GM19324 (cell line): Measurements from ENCODE around the gene INAVA.
"Not testable (repeated sequence)": the region's sequence is repeated elsewhere in the genome, so short reads cannot be mapped to it uniquely, and the experiment has no call there.

Source experiments
- ATAC-seq: cut with Tn5 transposase; IDR thresholded peaks from one replicate; pipeline ENCODE4 v1.9.1; 2021; ENCODE audit warnings: mild to moderate bottlenecking, moderate library complexity; ENCODE audit not compliant: unreplicated experiment, low FRiP score

The INAVA gene

DNA sequence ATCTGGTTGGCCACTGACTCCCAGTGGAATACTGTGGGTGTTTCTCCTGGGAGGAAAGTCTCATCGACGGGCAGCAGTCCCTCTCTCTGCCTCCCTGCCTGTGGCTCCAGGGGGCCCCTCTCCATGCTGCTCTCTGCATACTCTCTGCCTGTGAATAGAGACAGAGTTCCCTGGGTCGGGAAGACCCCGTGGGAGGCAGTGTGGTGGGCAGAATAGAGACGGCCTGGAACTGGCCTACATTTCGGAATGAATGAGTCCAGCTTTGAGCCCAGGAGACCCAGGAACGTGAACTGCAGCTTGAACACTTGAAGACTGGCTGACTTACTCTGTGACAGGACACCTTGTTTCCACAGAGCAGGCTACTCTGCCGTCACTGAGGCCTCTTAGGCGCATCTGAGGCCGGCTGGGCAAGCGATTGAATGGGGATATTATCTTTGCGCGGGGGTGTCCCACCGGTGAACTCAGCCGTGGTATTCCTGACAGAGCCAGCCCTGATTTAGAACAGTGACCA lies 64.8 kb downstream of the INAVA start:
- no peak for ATAC-seq

GRCh38 chr1:200960236-200960947 lies 65.7 kb downstream of the INAVA start:
- ATAC-seq, result no peak

- no peak for ATAC-seq
Measured at GRCh38 chr1:200960948-200961340, 66.2 kb downstream of the INAVA start.

DNA sequence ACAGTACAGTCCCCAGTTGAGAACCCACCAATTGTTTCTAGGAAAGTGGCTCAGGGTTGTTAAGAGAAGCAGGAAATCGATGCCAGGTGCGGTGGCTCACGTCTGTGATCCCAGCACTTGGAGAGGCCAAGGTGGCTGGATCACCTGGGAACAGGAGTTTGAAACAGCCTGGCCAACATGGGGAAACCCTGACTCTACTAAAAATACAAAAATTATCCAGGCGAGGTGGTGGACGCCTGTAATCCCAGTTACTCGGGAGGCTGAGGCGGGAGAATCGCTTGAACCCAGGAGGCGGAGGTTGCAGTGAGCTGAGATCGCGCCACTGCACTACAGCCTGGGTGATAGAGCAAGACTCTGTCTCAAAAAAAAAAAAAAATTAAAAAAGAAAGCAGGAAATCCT lies 67.5 kb downstream of the INAVA start:
- not testable (repeated sequence) for ATAC-seq

DNA sequence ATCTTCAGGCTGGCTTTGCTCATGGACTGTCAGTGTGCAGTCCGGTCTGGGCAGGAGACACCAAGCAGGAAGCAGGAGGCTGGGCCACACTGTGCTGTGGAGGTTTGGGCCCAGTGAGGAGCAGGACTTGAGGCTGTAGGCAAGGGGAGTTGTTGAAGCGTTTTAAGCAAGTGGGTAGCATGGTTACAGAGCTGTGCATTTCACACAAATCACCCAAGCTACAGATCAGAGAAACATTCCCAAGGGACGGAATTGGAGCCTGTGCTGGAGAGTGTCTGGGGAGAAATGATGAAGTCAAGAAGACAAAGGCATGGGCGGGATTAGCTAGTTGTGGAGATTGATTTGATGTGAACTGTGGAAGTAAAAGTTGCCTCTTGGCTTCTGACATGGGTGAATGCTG lies 67.9 kb downstream of the INAVA start:
- no peak for ATAC-seq

DNA sequence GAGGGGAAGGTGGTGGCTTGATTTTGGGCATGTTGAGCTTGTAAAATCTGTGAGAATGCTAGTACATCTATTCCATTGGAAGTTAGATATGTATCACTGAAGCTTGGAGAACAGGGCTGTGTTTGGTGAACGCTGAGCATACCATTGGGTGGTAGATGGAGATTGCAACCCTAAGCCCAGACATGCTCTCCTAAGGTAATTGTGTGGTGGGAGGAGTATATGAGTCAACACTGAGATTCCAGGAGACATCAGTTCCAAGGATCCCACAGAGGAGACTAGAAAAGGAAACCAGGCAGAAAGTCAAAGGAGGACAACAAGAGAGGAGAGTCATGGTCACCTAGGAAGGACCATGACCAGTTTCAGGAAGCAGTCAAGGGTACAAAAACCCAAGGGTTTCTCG lies 68.4 kb downstream of the INAVA start:
- no peak for ATAC-seq

GRCh38 chr1:200963888-200964287 lies 69.2 kb downstream of the INAVA start:
- not testable (repeated sequence) for ATAC-seq
